Neuronal stem cell (in vitro differentiated cells): Measurements from ENCODE around the gene HSF5.

Source experiments
- DNase-seq: peaks from one replicate; pipeline ENCODE4 v3.0.0-alpha.2; 2013; ENCODE audit warnings: low spot score
- H2AFZ ChIP-seq: one replicate; pipeline ENCODE4 v1.6.1; 2013; ENCODE audit warnings: mild to moderate bottlenecking, low read length, inconsistent platforms
- H2AK5ac ChIP-seq: 2 replicates; pipeline ENCODE4 v1.6.1; 2013; ENCODE audit warnings: low read depth, mild to moderate bottlenecking, inconsistent platforms, low read length, moderate library complexity, mixed read lengths
- H2BK120ac ChIP-seq: 2 replicates; pipeline ENCODE4 v1.6.1; 2013; ENCODE audit warnings: low read depth, mild to moderate bottlenecking, inconsistent platforms, low read length, moderate library complexity, mixed read lengths
- H2BK12ac ChIP-seq: one replicate; pipeline ENCODE4 v1.6.1; 2013; ENCODE audit warnings: low read length, inconsistent platforms
- H2BK15ac ChIP-seq: 2 replicates; pipeline ENCODE4 v1.6.1; 2013; ENCODE audit warnings: mild to moderate bottlenecking, low read length, inconsistent platforms, mixed read lengths
- H2BK5ac ChIP-seq: one replicate; pipeline ENCODE4 v1.6.1; 2013; ENCODE audit warnings: inconsistent platforms, mild to moderate bottlenecking, low read length, moderate library complexity
- H3K14ac ChIP-seq: one replicate; pipeline ENCODE4 v1.6.1; 2013; ENCODE audit warnings: low read length, inconsistent platforms
- H3K18ac ChIP-seq: 2 replicates; pipeline ENCODE4 v1.6.1; 2013; ENCODE audit warnings: low read length, inconsistent platforms
- H3K23ac ChIP-seq: 2 replicates; pipeline ENCODE4 v1.6.1; 2013; ENCODE audit warnings: low read depth, mild to moderate bottlenecking, mixed read lengths, low read length, inconsistent platforms; ENCODE audit not compliant: poor library complexity
- H3K27ac ChIP-seq: replicated peaks from 3 replicates; pipeline ENCODE4 v1.5.1; 2013; ENCODE audit warnings: low read length, inconsistent platforms
- H3K27me3 ChIP-seq, 3 experiments: 2 replicates each; pipeline ENCODE4 v1.6.1; 2013; ENCODE audit warnings: low read length in 3 of 3, mild to moderate bottlenecking in 2 of 3, inconsistent platforms in 1 of 3, low read depth in 1 of 3, mixed read lengths in 1 of 3, moderate library complexity in 1 of 3; ENCODE audit not compliant: control insufficient read depth in 3 of 3, insufficient read depth in 3 of 3
- H3K36me3 ChIP-seq, 2 donors: replicated peaks in 1 of 2; 2 replicates each; pipeline ENCODE4 v1.6.1; 2013; ENCODE audit warnings: low read length in 2 of 2; ENCODE audit not compliant: control insufficient read depth in 2 of 2, insufficient read depth in 2 of 2
- H3K4ac ChIP-seq: 2 replicates; pipeline ENCODE4 v1.6.1; 2013; ENCODE audit warnings: inconsistent platforms, mild to moderate bottlenecking, low read length, moderate library complexity
- H3K4me1 ChIP-seq, 2 donors: 1 replicate in 1 of 2; 2 replicates in 1 of 2; pipeline ENCODE4 v1.6.1; 2013; ENCODE audit warnings: low read length in 2 of 2, low read depth in 1 of 2; ENCODE audit not compliant: control insufficient read depth in 2 of 2, insufficient read depth in 1 of 2
- H3K4me2 ChIP-seq: one replicate; pipeline ENCODE4 v1.6.1; 2013; ENCODE audit warnings: mild to moderate bottlenecking, low read length, inconsistent platforms; ENCODE audit not compliant: insufficient read depth, poor library complexity, severe bottlenecking
- H3K4me3 ChIP-seq, 2 donors: 2 replicates each; pipeline ENCODE4 v1.5.1; 2013; ENCODE audit warnings: low read length in 2 of 2, mild to moderate bottlenecking in 2 of 2, inconsistent platforms in 1 of 2, moderate library complexity in 1 of 2
- H3K79me1 ChIP-seq: one replicate; pipeline ENCODE4 v1.6.1; 2013; ENCODE audit warnings: low read depth, mild to moderate bottlenecking, inconsistent platforms, low read length, moderate library complexity
- H3K9ac ChIP-seq: one replicate; pipeline ENCODE4 v1.6.1; 2013; ENCODE audit warnings: mild to moderate bottlenecking, low read depth, low read length, inconsistent platforms; ENCODE audit not compliant: poor library complexity
- H3K9me3 ChIP-seq, 2 donors: replicated peaks in 1 of 2; 2 replicates each; pipeline versions ENCODE3 to v1.6.1; 2013; ENCODE audit warnings: low read length in 2 of 2, mild to moderate bottlenecking in 2 of 2, inconsistent platforms in 1 of 2, low read depth in 1 of 2, mixed read lengths in 1 of 2, moderate library complexity in 1 of 2; ENCODE audit not compliant: control insufficient read depth in 2 of 2, insufficient read depth in 1 of 2
- H4K8ac ChIP-seq: one replicate; pipeline ENCODE4 v1.6.1; 2013; ENCODE audit warnings: low read depth, mild to moderate bottlenecking, inconsistent platforms, low read length, moderate library complexity
- H4K91ac ChIP-seq: one replicate; pipeline ENCODE4 v1.6.1; 2013; ENCODE audit warnings: low read length, low read depth, mild to moderate bottlenecking, inconsistent platforms; ENCODE audit not compliant: poor library complexity
- WGBS, 2 donors: extraction: QIAGEN DNeasy Blood & Tissue Kit; methylation state at CpG; one replicate each; pipeline ENCODE4 v1.1.7; 2013; ENCODE audit warnings: missing lambda C conversion rate in 2 of 2, mixed read lengths in 1 of 2; ENCODE audit not compliant: insufficient read length in 2 of 2, insufficient replicate concordance in 1 of 2; ENCODE audit errors: extremely low coverage in 2 of 2; 5-methylcytosine and 5-hydroxymethylcytosine counted together

HSF5 gene

GRCh38 chr17:58534901-58535421 is 46.8 kb upstream of the HSF5 start:
- peaks cover 0 to 74% (median 2%) of the 10 kb centered on the region in 3 experiments for H3K27me3 ChIP-seq
- no peak overlapping the region for H3K27ac ChIP-seq
- no peak overlapping the region for H3K4me3 ChIP-seq
- no peaks in the 10 kb centered on the region for H3K79me1 ChIP-seq
- no peak overlapping the region for H2BK12ac ChIP-seq
- no peak overlapping the region for H4K8ac ChIP-seq
- no peak overlapping the region for H3K23ac ChIP-seq
- H3K18ac ChIP-seq = no peak overlapping the region
- no peak overlapping the region for H2BK15ac ChIP-seq
- H4K91ac ChIP-seq = no peak overlapping the region
- no peak overlapping the region for H2AK5ac ChIP-seq
- no peak overlapping the region for H3K9ac ChIP-seq
- H3K9me3 ChIP-seq = no peaks in the 10 kb centered on the region
- H2BK120ac ChIP-seq = no peak overlapping the region
- H3K14ac ChIP-seq = no peak overlapping the region
- no peak overlapping the region for H3K4ac ChIP-seq
- no peak for DNase-seq
- WGBS, 2 donors = no CpG with 5 or more reads among the region's 4 CpGs
- H2AFZ ChIP-seq = no peak overlapping the region
- no peak overlapping the region for H3K4me2 ChIP-seq
- no peak overlapping the region for H2BK5ac ChIP-seq
- H3K4me1 ChIP-seq = peaks cover 10 to 12% of the 10 kb centered on the region in 2 donors
- no peaks in the 10 kb centered on the region for H3K36me3 ChIP-seq

- H2AFZ ChIP-seq = no peak overlapping the region
- H3K4me1 ChIP-seq = peaks cover 10 to 12% of the 10 kb centered on the region in 2 donors
- no CpG with 5 or more reads among the region's 3 CpGs for WGBS, 2 donors
- no peak overlapping the region for H3K4me3 ChIP-seq
- H3K18ac ChIP-seq = no peak overlapping the region
- H4K91ac ChIP-seq = no peak overlapping the region
- no peak overlapping the region for H4K8ac ChIP-seq
- H3K36me3 ChIP-seq = no peaks in the 10 kb centered on the region
- no peak overlapping the region for H3K4me2 ChIP-seq
- peaks cover 0 to 76% (median 2%) of the 10 kb centered on the region in 3 experiments for H3K27me3 ChIP-seq
- no peak overlapping the region for H3K27ac ChIP-seq
- no peak overlapping the region for H2BK5ac ChIP-seq
- DNase-seq = no peak
- H2AK5ac ChIP-seq = no peak overlapping the region
- no peaks in the 10 kb centered on the region for H3K79me1 ChIP-seq
- H3K9ac ChIP-seq = no peak overlapping the region
- no peak overlapping the region for H2BK120ac ChIP-seq
- no peak overlapping the region for H3K14ac ChIP-seq
- no peak overlapping the region for H2BK15ac ChIP-seq
- H3K4ac ChIP-seq = no peak overlapping the region
- no peak overlapping the region for H2BK12ac ChIP-seq
- no peaks in the 10 kb centered on the region for H3K9me3 ChIP-seq
- H3K23ac ChIP-seq = no peak overlapping the region
These were observed 46.1 kb upstream of the HSF5 start for GRCh38 chr17:58534331-58534730.

DNA sequence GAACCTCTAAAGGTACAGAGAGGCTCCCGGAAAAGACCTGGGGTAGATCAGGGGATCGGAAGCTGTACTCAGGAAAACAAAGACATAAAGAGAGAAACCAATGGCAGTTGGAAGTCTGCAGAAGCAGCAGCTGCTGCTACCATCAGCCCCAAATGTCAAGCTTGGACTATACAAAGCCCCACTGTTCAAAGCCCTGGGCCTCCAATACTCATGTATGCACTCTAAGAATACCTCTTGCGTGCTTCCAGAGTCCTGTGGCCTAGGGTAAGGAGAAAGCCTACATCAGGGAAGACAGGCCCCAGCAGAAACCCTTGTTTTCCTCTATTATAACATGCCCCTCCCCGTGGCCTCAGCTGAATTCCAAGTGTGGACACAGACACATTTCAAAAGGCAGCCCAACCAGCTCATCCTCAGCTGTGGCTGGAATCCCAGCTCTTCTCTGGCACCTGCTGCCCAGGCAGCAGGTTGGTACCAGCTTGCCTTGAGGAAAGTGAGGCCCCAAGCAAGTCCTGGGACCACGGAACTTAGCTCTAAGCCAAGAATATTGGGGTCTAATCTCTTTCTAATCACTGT is 45.5 kb upstream of the HSF5 start:
- Histone ChIP-seq H2AK5ac (no peak overlapping the region), H2BK12ac (no peak overlapping the region), H3K9me3 (no peaks in the 10 kb centered on the region), H4K8ac (no peak overlapping the region), H3K14ac (no peak overlapping the region), H3K4me3 (no peak overlapping the region), H3K4ac (no peak overlapping the region), H2AFZ (no peak overlapping the region), H3K18ac (no peak overlapping the region), H2BK15ac (no peak overlapping the region), H2BK120ac (no peak overlapping the region), H3K36me3 (no peaks in the 10 kb centered on the region), H3K4me1 (peaks cover 10 to 15% of the 10 kb centered on the region in 2 donors), H3K79me1 (no peaks in the 10 kb centered on the region), H3K4me2 (no peak overlapping the region), H4K91ac (no peak overlapping the region), H3K9ac (no peak overlapping the region), H3K27ac (no peak overlapping the region), H3K27me3 (peaks cover 0 to 80% (median 2%) of the 10 kb centered on the region in 3 experiments), H2BK5ac (no peak overlapping the region), H3K23ac (no peak overlapping the region)
- WGBS, 2 donors = no CpG with 5 or more reads among the region's 5 CpGs
- DNase-seq = no peak

GRCh38 chr17:58532555-58532951 is 44.3 kb upstream of the HSF5 start:
- Histone ChIP-seq H3K4me2 (peak overlapping the region; percentile 88), H2AFZ (peak overlapping the region; percentile 85), H3K9me3 (no peaks in the 10 kb centered on the region), H4K8ac (no peak overlapping the region), H3K36me3 (no peaks in the 10 kb centered on the region), H3K27ac (no peak overlapping the region), H3K4ac (no peak overlapping the region), H3K4me1 (peaks cover 10 to 15% of the 10 kb centered on the region in 2 donors), H3K14ac (no peak overlapping the region), H3K23ac (no peak overlapping the region), H4K91ac (no peak overlapping the region), H2BK120ac (no peak overlapping the region), H2BK15ac (no peak overlapping the region), H2BK5ac (no peak overlapping the region), H3K9ac (peak overlapping the region; percentile 66), H3K18ac (peak overlapping the region; percentile 77), H3K27me3 (peaks cover 0 to 87% (median 2%) of the 10 kb centered on the region in 3 experiments), H2BK12ac (no peak overlapping the region), H2AK5ac (peak overlapping the region; percentile 50), H3K79me1 (no peaks in the 10 kb centered on the region), H3K4me3 (peak overlapping the region in 1 of 2 donors; percentile 37)
- no CpG with 5 or more reads among the region's 3 CpGs for WGBS, 2 donors
- DNase-seq = no peak
